ENCODE measurements around the gene PIH1D1.
"Not testable (repeated sequence)": the region's sequence is repeated elsewhere in the genome, so short reads cannot be mapped to it uniquely, and the experiment has no call there.

DNA sequence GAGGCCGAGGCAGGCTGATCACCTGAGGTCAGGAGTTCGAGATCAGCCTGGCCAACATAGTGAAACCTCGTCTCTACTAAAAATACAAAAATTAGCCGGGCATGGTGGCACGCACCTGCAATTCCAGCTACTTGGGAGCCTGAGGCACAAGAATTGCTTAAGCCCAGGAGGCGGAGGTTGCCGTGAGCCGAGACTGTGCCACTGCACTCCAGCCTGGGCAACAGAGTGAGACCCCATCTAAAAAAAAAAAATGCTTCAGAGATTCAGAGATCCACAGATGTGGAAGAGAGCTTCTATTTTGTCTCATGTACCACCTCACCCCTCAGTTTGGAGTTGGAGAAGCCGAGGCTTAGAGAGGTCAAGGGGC lies 21.9 kb upstream of the PIH1D1 start:
- TF ChIP-seq, protein P1, sequence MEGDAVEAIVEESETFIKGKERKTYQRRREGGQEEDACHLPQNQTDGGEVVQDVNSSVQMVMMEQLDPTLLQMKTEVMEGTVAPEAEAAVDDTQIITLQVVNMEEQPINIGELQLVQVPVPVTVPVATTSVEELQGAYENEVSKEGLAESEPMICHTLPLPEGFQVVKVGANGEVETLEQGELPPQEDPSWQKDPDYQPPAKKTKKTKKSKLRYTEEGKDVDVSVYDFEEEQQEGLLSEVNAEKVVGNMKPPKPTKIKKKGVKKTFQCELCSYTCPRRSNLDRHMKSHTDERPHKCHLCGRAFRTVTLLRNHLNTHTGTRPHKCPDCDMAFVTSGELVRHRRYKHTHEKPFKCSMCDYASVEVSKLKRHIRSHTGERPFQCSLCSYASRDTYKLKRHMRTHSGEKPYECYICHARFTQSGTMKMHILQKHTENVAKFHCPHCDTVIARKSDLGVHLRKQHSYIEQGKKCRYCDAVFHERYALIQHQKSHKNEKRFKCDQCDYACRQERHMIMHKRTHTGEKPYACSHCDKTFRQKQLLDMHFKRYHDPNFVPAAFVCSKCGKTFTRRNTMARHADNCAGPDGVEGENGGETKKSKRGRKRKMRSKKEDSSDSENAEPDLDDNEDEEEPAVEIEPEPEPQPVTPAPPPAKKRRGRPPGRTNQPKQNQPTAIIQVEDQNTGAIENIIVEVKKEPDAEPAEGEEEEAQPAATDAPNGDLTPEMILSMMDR (conservative IDR thresholded peaks at IDR 0.05; ENCODE audit: low read depth in 2 of 2) = not testable (repeated sequence)
- not testable (repeated sequence) for TF ChIP-seq CREB1 (CRISPR knock-in tag; IDR thresholded peaks at IDR 0.05; ENCODE audit: low read depth); POLR2AphosphoS5 (IDR thresholded peaks at IDR 0.05; ENCODE audit: low read depth); EZH2 (IDR thresholded peaks at IDR 0.05; ENCODE audit: low read depth, unreplicated experiment); REST (IDR thresholded peaks at IDR 0.05; ENCODE audit: unreplicated experiment); EZH2phosphoT487 (IDR thresholded peaks at IDR 0.05; ENCODE audit: unreplicated experiment); STAT1 (IDR thresholded peaks at IDR 0.05; ENCODE audit: unreplicated experiment); JUNB (IDR thresholded peaks at IDR 0.05; ENCODE audit: unreplicated experiment); NANOG (IDR thresholded peaks at IDR 0.05; ENCODE audit: borderline replicate concordance)
- TF ChIP-seq, protein P2, sequence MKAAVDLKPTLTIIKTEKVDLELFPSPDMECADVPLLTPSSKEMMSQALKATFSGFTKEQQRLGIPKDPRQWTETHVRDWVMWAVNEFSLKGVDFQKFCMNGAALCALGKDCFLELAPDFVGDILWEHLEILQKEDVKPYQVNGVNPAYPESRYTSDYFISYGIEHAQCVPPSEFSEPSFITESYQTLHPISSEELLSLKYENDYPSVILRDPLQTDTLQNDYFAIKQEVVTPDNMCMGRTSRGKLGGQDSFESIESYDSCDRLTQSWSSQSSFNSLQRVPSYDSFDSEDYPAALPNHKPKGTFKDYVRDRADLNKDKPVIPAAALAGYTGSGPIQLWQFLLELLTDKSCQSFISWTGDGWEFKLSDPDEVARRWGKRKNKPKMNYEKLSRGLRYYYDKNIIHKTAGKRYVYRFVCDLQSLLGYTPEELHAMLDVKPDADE (IDR thresholded peaks at IDR 0.05) = not testable (repeated sequence)

All from GM23338 (cell line).